Mucosa of gallbladder (tissue), 1 donor: Measurements from ENCODE around the gene MOK. TPM values are rescaled to one million over a fixed set of nuclear protein-coding genes. Genes with fewer than 3 reads are reported as not detected.

Experiments
- DNase-seq: peaks from one replicate; pipeline ENCODE4 v3.0.0-alpha.2; 2020; ENCODE audit warnings: low spot score
- total RNA-seq: library from RNA; stranded (reverse); gene quantifications from one replicate; pipeline ENCODE4 v1.2.1, GENCODE V29; 2021
- donor health status: DM: no; HTN: no; CAD: no.

MOK gene
- total RNA-seq, 1 donor from 2014 or later = 20.5 TPM

DNA sequence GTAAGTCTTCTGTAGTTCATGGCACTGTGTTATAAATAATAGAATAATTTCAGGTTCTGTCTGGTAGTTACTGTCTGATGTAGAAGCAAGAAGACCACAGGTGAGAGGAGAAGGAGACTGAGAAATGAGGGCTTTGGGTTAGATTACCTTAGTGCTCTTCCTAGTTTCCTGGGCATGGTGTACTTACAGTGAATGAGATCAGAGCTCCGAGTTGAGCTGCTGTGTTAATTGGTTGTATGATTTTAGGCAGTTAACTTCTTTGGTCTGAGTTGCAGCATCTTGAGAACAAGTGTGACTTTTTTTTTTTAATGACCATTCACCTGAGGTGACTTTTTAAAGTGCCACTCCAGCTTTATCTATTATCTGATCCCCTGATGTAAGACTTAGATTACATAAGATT, 123.8 kb downstream of the MOK start:
- DNase-seq = no peak

DNA sequence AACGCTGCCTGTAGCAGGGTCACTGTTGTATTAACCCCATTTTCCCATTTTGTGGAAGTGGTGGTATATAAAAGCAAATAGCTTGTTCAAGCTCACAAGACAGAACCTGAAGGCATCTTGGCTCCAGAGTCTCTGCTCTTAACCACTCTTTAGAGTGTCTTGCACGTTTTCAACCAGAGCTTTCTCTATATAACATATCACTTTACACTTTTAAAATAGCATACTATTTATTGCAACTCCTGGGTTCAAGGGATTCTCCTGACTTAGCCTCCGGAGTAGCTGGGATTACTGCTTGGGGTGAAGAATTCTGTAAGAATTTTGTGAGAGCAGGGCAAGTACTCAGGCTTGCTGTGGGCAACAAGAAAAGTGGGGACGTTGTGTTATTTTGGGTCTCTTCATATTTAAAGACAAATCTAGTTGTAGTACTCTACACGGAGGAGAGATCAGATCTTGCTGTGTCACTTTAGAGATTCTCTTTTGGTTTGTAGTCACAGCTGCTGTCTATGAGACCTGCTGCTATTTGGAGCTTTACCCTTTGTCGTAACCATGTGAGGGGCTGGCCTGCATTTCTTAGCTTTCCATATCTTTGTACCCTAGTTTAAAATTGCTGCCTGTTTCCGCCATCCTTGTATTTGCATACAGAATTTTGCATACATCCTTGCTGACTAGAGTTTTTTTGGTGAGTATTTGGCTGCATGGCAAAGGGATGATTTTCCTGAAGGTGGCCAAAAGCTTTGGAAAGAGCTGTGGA, 124.5 kb downstream of the MOK start:
- no peak for DNase-seq

Other genes starting within 250 kb of the MOK start
- 818 TPM for gene HSP90AA1, start 218.1 kb downstream of the MOK start, total RNA-seq
- 33.7 TPM for gene WDR20, start 165.3 kb downstream of the MOK start, total RNA-seq
- 11.1 TPM for gene ZNF839, start 14.6 kb upstream of the MOK start, total RNA-seq
- gene CINP, start 57.7 kb upstream of the MOK start, total RNA-seq = 25.4 TPM
- gene TECPR2, start 57.8 kb upstream of the MOK start, total RNA-seq = 38.1 TPM
- 72.1 TPM for gene ANKRD9, start 204.6 kb upstream of the MOK start, total RNA-seq